Thymus (tissue), 11 donors: ENCODE data around the gene AFF1. TPM values are rescaled to one million over a fixed set of nuclear protein-coding genes. Genes with fewer than 3 reads are reported as not detected.
"Not testable (repeated sequence)": the region's sequence is repeated elsewhere in the genome, so short reads cannot be mapped to it uniquely, and the experiment has no call there.

Experiments used
- DNase-seq, 9 donors: peaks; one replicate each; pipeline ENCODE4 v3.0.0-alpha.2; 2013; ENCODE audit warnings: low spot score in 9 of 9, low read depth in 6 of 9, missing footprints in 1 of 9
- H3K27ac ChIP-seq, 2 donors: one replicate each; pipeline ENCODE4 v1.5.1; 2013; ENCODE audit warnings: control low read depth in 1 of 2, low read depth in 1 of 2, low read length in 1 of 2, mild to moderate bottlenecking in 1 of 2, moderate library complexity in 1 of 2
- H3K27me3 ChIP-seq, 2 donors: one replicate each; pipeline ENCODE4 v1.5.1; 2013; ENCODE audit warnings: low read length in 1 of 2; ENCODE audit not compliant: control insufficient read depth in 2 of 2, insufficient read depth in 1 of 2
- H3K36me3 ChIP-seq, 2 donors: one replicate each; pipeline ENCODE4 v1.5.1; 2013; ENCODE audit warnings: low read length in 1 of 2, mild to moderate bottlenecking in 1 of 2, moderate library complexity in 1 of 2; ENCODE audit not compliant: control insufficient read depth in 2 of 2, insufficient read depth in 2 of 2
- H3K4me1 ChIP-seq, 2 donors: one replicate each; pipeline ENCODE4 v1.5.1; 2013; ENCODE audit warnings: low read length in 2 of 2; ENCODE audit not compliant: control insufficient read depth in 2 of 2, insufficient read depth in 2 of 2
- H3K4me3 ChIP-seq, 2 donors: one replicate each; pipeline ENCODE4 v1.5.1; 2013; ENCODE audit warnings: low read length in 2 of 2, control low read depth in 1 of 2, mild to moderate bottlenecking in 1 of 2
- H3K9me3 ChIP-seq, 2 donors: one replicate each; pipeline ENCODE4 v1.5.1; 2013; ENCODE audit warnings: low read length in 1 of 2, mild to moderate bottlenecking in 1 of 2; ENCODE audit not compliant: control insufficient read depth in 2 of 2, insufficient read depth in 1 of 2
- WGBS: extraction: QIAGEN DNeasy Blood & Tissue Kit; methylation state at CpG from one replicate; pipeline ENCODE4 v1.1.7; 2013; 5-methylcytosine and 5-hydroxymethylcytosine counted together
- polyA plus RNA-seq: library from polyadenylated mRNA; stranded (reverse); fragments of 200-250 nt; gene quantifications from one replicate; pipeline ENCODE4 v1.2.3, GENCODE V29; 2013
- total RNA-seq: library from RNA; stranded (reverse); fragments of 120-200 nt; gene quantifications from one replicate; pipeline ENCODE4 v1.2.4, GENCODE V29; 2013
- donor health status: healthy.

Gene AFF1
- total and polyA plus RNA-seq, 2 donors: 12.3 to 13.3 TPM

DNA sequence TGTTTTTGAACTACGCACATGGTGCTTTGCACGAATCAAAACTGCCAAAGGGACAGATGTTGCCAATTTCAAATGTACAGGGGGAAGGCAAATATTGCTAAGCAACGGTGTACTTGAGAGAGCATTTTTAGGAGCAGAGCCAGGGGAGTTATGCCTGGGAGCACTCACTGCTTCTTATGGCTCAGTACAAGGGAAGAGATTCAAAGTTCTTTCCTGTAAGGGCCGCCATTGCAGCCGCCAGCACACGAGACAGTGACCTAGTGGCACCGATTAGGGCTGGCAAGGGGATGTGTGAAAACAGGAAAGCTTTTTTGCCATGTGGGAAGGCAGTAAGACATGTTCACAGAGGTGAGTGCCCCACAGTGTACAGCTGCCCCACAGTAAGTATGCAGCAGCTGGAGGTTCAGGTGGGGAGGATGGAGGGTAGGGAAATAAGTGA, 133.8 kb downstream of the AFF1 start:
- H3K27ac ChIP-seq: no peak overlapping the region

DNA sequence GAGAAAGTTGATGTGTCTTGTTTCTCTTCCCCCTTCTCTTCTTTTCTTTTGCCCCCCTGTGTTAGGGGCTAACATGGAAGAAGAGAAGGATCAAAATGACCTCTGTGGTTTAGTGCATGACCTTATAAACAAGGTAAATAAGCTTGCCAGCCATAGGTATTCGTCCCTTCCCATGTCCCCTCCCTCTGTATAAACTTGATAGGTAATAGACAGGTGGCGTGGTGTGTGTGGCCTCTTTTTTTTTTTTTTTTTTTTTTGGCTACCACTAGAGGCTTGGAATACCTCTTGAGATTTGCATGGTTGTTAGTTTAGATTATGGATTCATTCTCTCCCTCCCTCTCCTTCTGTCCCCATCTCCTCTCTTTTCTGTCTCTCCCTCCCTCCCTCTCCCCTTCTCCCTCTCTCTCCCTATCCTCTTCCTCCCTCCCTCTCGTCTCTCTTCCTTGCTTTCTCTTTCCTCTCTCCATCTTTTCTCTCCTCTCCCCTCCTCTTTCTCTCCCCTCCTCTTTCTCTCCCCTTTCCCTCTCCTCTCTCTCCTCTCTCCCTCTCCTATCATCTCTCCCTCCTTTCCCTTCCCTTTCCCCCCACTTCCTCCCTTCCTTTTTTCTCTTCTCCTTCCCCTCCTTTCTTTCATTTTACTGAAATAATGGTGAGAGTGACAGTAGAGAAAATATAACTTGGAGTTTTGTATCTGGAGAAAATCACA, 134.4 kb downstream of the AFF1 start:
- Histone ChIP-seq H3K36me3 (peaks cover 0 to 3% of the 10 kb centered on the region in 2 donors), H3K4me3 (no peak overlapping the region), H3K9me3 (no peaks in the 10 kb centered on the region), H3K27ac (no peak overlapping the region), H3K27me3 (no peaks in the 10 kb centered on the region), H3K4me1 (peaks cover 9 to 22% of the 10 kb centered on the region in 2 donors)
- no peak for DNase-seq
- 92% methylated on average over 3 of the region's 3 CpGs for WGBS

More for the DNA sequence above, 133.8 kb downstream of the AFF1 start:
- Histone ChIP-seq H3K4me3 (no peak overlapping the region), H3K36me3 (peaks cover 0 to 3% of the 10 kb centered on the region in 2 donors), H3K27me3 (no peaks in the 10 kb centered on the region), H3K4me1 (peaks cover 7 to 17% of the 10 kb centered on the region in 2 donors), H3K9me3 (no peaks in the 10 kb centered on the region)
- no peak for DNase-seq
- 90% methylated on average over 7 of the region's 7 CpGs for WGBS

DNA sequence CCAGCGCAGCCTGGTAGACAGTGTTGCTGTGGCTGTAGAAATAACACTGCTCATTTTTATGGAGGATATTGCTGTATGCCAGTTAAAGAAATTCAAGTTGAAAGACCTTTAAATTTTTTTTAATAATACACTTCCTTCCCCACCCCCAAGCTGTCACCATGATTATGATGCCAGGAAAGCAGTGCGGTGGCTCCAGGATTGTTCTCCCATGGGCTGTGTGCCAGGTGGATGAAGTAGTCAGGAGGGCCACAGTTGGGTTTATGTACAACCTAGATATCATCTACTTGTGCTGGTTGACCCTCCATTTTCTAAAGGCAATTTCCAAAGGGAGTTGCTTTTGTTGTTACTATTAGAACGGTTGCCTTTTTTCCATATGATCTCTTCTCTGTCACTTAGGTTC, 136.6 kb downstream of the AFF1 start:
- DNase-seq: no peak
- no peak overlapping the region for H3K4me3 ChIP-seq
- H3K36me3 ChIP-seq: peaks cover 0 to 3% of the 10 kb centered on the region in 2 donors
- 96% methylated on average over 3 of the region's 3 CpGs for WGBS
- no peak overlapping the region for H3K27ac ChIP-seq
- H3K27me3 ChIP-seq: no peaks in the 10 kb centered on the region
- H3K4me1 ChIP-seq: peaks cover 10 to 13% of the 10 kb centered on the region in 2 donors
- H3K9me3 ChIP-seq: no peaks in the 10 kb centered on the region

DNA sequence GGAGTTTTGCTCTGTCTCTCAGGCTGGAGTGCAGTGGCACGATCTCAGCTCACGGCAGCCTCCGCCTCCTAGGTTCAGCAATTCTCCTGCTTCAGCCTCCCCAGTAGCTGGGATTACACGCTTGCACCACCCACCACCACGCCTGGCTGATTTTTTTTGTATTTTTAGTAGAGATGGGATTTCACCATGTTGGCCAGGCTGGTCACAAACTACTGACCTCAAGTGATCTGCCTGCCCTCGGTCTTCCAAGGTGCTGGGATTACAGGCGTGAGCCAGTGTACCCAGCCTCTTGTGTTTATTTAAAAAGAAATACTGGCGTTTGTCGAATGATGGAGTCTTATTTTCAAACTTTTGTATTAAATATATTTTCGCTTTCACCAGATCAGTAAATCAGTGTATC, 137.7 kb downstream of the AFF1 start:
- H3K27me3 ChIP-seq, H3K4me3 ChIP-seq, H3K27ac ChIP-seq, H3K36me3 ChIP-seq, H3K9me3 ChIP-seq, DNase-seq: not testable (repeated sequence)
- H3K4me1 ChIP-seq: peaks cover 10 to 13% of the 10 kb centered on the region in 2 donors
- WGBS: 97% methylated on average over 10 of the region's 10 CpGs

- DNase-seq: peak; percentile 37 to 80 (median 61)
- Histone ChIP-seq H3K27ac (peak overlapping the region; percentile 8 to 52), H3K4me3 (peak overlapping the region in 1 of 2 donors; percentile 24), H3K36me3 (no peaks in the 10 kb centered on the region), H3K27me3 (no peaks in the 10 kb centered on the region), H3K9me3 (no peaks in the 10 kb centered on the region), H3K4me1 (peaks cover 10 to 13% of the 10 kb centered on the region in 2 donors)
- 26% methylated on average over 14 of the region's 14 CpGs for WGBS
These were observed 138.6 kb downstream of the AFF1 start for GRCh38 chr4:87073199-87074120.

DNA sequence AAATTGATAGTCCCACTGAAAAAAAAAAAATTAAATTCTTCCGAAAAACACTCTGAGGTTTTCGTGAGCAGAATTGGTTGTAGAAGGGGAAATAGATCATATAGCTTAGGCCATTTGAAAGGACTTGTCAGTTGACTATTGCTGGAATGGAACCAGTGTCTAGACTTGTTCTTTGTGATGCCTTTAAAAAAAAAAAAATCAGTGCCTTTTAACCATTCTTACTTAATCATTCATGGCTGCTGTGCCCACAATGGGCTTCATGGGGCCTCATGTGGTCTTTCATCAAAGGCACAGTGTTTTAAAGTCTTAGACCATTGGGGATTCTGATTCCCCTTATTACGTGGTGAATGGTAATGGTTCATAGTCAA, 139.3 kb downstream of the AFF1 start:
- WGBS: 6% methylated on average over 3 of the region's 3 CpGs
- H3K9me3 ChIP-seq: no peaks in the 10 kb centered on the region
- H3K4me1 ChIP-seq: peaks cover 5 to 7% of the 10 kb centered on the region in 2 donors
- H3K27ac ChIP-seq: peak overlapping the region in 1 of 2 donors; percentile 41
- no peaks in the 10 kb centered on the region for H3K27me3 ChIP-seq
- DNase-seq: no peak
- H3K4me3 ChIP-seq: no peak overlapping the region
- no peaks in the 10 kb centered on the region for H3K36me3 ChIP-seq

DNA sequence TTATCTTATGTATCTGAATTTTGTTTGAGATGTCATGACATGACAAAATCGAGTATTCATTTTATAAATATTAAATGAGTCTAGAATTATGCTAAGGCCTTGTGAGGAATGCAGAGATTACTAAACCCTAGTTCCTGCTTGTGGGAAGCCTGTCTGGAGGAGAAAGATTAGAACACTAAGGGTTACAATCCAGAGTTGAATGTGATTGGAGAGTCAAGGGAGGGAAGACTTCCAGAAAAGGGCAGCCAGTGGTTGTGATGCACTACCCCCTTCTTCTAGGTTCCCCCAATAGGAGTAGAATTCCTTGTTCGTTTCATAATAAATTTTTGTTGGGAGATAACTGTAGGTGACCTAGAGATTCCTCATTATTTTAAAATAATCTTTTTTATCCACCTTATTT, 141.1 kb downstream of the AFF1 start:
- Histone ChIP-seq H3K9me3 (no peaks in the 10 kb centered on the region), H3K27ac (no peak overlapping the region), H3K4me1 (peaks cover 5 to 7% of the 10 kb centered on the region in 2 donors), H3K27me3 (no peaks in the 10 kb centered on the region), H3K36me3 (no peaks in the 10 kb centered on the region), H3K4me3 (no peak overlapping the region)
- WGBS: 93% methylated on average over 2 of the region's 2 CpGs
- no peak for DNase-seq

DNA sequence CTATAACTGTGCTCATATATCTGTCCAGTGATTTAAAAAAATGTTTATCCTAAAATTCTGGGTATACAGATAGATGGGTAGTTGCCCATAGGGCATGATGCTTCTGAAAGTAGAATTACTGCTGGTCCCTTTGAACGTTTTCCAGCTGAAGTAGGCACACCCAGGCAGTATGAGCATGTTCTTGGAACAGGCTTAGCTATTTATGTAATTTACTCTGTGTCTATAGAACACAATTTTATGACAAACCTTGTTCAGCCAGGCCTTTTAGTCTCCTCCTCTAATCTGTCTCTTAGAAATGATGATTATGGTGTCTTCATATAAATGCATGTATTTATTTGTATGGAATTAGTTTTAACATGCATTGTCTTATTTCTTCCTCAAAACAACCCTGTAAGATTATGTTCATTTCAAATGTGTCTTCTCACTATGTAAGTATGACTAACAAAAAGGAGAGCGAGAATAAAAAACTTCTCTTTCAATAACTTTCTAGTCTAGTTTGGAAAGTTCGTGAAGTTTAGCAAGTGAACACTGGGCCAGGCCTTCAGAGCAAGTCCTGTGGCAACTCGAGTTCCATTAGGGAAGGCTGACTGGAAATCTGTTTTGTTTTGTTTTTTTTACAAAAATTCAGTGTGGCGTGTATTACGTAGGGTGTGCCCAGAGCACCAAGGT, 142.0 kb downstream of the AFF1 start:
- Histone ChIP-seq H3K9me3 (no peaks in the 10 kb centered on the region), H3K4me1 (peaks cover 5 to 7% of the 10 kb centered on the region in 2 donors), H3K36me3 (no peaks in the 10 kb centered on the region), H3K27me3 (no peaks in the 10 kb centered on the region), H3K27ac (no peak overlapping the region), H3K4me3 (no peak overlapping the region)
- no peak for DNase-seq
- 95% methylated on average over 6 of the region's 6 CpGs for WGBS
